8988T (cell line): ENCODE measurements around the gene DNPH1.

Source experiments
- DNase-seq: peaks from one replicate; pipeline ENCODE4 v3.0.0; 2011

DNPH1 gene

DNA sequence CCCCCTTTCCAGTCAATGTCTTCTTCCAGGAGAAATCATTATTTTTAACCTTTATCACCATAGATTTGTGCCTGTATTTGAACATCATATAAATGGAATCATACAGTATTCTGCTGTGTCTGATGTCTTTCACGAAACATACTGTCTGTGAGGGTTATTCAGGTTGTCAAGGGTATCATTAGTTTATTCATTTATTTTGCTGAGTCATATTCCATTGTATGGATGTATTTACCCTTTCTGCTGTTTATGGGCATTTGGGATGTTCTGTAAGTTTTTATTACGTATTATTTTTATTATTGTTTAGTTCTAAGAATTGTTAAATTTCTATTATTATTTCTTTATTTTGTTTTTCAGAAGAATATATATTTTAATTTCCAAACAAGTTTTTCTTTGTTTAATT lies 22.0 kb downstream of the DNPH1 start:
- no peak for DNase-seq

DNA sequence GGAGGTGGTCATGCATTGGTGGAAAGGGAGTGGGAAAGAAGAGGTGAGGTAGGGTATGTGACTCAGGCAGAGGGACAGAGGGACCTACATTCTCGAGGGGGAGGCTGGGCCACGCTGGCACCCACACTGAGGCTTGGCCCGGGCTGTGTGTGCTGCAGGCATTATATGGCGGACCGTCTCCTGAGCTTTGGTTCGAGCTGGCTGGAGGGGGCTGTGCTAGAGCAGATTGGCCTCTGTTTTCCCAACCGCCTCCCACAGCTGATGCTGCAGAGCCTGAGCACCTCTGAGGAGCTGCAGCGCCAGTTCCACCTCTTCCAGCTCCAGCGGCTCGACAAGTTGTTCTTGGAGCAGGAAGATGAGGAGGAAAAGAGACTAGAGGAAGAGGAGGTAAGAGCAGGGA lies 23.4 kb downstream of the DNPH1 start:
- no peak for DNase-seq

DNA sequence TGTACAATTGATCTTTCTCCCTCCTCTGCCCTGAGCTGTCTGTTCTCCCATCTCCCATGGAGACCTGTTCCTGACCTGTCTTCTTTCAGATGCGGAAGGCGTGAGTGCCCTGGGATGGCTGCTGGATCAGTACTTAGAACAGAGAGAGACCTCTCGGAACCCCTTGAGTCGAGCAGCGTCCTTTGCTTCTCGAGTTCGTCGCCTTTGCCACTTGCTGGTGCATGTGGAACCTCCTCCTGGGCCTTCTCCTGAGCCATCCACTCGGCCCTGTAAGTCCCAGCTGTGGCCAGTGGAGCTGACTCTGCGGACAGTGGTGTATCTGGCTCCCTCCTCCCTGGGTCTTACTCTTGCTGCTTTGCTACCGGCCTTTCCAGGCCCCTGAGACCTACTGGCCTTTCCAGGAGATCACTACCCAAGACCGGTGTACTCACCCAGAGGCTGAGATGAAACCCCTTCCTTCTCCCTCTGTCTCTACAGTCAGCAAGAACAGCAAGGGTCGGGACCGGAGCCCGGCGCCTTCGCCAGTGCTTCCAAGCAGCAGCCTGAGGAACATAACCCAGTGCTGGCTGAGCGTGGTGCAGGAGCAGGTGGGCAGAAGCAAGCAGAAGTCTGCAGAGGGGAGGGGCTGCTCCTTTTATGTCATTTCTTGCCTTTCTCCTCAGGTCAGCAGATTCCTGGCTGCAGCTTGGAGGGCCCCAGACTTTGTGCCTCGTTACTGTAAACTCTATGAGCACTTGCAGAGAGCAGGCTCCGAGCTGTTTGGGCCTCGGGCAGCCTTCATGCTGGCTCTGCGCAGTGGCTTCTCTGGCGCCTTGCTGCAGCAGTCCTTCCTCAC lies 24.8 kb downstream of the DNPH1 start:
- DNase-seq = no peak

DNA sequence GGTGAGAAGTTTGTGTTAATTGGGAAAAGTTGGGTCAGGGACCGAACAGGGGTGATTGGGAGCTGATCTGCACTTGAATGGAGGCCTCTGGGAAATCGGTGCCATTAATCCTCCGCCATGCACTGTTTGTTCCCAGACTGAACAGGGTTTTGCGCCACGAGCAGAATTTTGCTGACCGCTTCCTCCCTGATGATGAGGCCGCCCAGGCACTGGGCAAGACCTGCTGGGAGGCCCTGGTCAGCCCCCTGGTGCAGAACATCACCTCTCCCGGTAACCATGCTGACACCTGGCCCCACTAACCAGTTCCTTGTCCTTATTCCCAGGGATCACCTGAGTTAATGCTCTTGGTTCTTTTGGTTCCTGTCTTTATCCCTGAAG lies 25.6 kb downstream of the DNPH1 start:
- DNase-seq = no peak

DNA sequence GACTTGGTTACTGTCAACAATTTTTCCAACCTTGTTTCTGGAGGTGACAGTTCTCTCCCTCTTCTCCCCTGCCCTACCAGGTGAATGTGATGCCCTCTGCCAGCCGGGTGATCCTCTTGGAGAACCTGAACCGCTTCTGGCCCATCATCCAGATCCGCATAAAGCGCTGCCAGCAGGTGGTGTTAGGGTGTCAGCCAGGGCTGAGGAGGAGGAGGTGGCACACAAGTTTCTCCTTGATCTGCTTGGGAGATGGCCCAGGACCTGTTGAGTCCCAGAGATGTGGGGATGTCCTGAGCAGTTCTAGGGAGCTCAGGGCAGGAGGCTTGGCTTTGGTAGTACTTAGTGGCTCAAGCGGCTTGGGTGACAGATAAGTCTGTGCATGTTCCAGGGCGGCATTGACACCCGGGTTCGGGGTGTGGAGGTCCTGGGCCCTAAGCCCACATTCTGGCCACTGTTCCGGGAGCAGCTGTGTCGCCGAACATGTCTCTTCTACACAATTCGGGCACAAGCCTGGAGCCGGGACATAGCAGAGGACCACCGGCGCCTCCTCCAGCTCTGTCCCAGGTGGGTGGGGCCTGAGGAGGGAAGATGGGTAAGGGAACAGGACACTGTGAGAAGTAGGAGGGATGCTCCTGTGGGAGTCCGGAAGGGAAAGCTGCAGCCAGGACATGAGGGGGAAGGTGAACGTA lies 26.1 kb downstream of the DNPH1 start:
- no peak for DNase-seq

DNA sequence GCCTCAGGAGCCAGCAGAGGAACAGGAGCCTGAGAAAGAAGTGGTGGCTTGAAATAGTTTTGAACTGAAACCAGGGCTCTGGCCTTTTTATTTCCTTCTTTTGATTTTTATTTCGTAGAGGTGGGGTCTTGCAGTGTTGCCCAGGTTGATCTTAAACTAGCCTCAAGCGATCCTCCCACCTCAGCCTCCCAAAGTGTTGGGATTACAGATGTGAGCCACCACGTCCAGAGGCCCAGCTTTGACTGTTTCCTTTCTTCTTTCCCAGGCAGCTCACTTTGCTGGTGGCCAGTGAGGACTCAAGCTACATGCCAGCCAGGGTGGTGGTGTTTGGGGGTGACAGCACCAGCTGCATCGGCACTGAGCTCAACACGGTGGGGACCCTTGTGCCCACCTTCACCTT lies 26.8 kb downstream of the DNPH1 start:
- no peak for DNase-seq

DNA sequence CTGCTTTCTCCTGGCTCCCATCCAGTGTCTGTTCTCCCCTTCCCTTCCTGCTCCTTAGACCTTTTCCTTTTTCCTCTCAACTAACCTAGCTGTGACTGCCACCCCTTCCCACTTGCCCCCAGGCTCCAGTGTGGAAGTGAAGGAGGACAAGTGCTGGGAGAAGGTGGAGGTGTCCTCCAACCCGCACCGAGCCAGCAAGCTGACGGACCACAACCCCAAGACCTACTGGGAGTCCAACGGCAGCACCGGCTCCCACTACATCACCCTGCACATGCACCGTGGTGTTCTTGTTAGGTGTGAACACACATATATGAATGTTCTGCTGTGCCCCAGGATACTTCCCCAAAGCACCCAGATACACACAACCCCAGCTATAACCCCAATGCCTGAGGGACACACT lies 28.7 kb downstream of the DNPH1 start:
- no peak for DNase-seq

DNA sequence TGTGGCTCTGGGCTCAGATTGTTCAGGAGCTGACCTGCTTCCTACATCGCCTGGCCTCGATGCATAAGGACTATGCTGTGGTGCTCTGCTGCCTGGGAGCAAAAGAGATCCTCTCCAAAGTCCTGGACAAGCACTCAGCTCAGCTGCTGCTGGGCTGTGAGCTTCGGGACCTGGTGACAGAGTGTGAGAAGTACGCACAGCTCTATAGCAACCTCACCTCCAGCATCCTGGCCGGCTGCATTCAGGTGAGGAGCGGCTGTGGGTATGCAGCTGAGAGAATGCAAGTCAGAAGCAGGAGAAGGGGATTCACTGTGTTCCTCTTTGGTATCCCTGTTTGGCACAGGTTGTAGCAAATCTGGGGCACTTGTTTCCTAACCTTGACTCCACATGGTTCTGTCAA lies 29.4 kb downstream of the DNPH1 start:
- no peak for DNase-seq

DNA sequence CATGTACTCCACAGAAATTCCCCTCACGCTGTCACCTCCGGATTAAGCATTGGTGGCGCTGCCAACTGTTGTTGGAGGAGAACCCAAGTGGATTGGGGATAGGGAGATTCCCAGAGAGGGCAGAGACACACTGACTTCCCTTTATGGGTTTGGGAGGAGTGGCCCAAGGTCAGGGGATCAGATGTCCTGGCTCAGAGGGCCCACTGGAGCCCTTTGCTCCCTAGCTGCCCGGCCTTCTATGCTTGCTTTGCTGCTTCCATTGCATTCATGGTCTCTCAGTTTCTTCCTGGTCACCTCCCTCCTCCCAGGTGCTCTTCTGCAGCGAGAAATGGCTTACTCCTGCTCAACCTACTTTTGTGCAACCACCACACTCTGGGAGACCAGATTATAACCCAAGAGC lies 32.9 kb downstream of the DNPH1 start:
- DNase-seq = no peak

DNA sequence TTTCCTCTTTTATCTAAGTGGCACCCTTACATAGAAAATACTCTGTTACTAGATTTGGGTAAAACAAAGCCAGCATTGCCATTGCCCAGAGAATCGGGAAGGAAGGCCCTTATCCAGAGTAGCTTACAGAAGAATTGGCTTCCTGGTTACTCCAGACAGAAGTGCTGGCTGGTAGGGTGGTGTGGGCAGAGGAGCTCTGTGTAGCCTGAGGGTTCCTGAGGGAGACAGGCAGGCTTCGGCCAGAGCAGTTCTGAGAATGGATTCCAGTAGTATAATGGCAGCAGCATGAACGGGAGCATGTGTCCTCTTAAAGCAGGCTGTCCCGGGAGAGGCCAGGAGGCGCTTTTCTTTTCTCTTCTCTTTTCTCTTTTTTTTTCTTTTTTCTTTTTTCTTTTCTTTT lies 35.4 kb downstream of the DNPH1 start:
- no peak for DNase-seq

DNA sequence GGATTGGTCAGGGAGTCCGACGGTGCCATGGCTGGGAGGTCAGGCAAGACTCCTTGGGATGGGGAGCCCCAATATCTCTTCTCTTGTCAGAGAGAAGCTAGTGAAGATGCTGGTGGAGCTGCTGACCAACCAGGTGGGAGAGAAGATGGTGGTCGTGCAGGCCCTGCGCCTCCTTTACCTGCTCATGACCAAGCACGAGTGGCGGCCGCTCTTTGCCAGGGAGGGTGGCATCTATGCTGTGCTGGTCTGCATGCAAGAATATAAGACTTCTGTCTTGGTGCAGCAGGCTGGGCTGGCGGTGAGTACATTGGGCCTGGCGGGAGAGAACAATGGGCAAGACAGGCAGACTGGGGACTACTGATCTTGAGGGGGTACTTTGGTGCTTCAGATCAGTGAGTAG lies 36.4 kb downstream of the DNPH1 start:
- DNase-seq = no peak

DNA sequence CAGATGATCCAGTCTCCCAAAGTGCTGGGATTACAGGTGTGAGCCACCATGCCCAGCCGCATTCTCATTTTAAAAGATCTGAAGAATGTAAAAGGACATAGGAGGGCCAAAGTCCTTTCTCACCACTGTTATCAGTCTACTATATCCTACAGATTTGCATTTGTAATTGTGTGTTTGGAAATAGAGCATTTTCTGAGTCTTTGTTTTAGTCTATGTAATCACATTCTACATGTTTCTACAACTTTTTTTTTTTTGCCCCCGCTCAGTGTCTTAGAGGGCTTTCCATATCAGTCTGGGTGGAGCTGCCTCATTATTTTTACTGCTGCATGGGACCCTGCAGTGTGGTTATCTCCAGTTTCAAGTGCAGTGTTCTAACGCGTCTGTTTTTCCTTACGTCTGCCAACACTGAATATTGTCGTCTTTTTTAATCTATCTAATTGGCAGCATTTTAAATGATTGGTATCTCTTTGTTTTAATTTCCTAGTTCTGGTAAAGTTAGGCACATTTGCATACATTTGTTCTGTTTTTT lies 39.4 kb downstream of the DNPH1 start:
- DNase-seq = no peak

DNA sequence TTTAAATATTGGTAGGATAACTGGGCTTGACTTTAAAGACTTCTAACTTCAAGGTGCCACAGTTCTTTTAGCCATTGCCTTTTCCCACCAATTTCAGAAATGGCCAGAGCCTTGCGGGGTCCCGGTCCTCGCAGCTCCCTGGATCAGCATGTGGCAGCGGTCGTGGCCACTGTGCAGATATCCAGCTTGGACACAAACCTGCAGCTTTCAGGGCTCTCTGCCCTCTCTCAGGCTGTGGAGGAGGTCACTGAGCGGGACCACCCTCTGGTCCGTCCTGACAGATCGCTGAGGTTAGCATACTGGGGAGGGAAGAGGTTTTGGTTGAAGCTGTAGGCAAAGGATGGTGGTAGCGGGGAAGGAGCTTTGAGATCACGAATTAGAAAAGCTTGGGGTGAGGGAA lies 40.9 kb downstream of the DNPH1 start:
- no peak for DNase-seq

DNA sequence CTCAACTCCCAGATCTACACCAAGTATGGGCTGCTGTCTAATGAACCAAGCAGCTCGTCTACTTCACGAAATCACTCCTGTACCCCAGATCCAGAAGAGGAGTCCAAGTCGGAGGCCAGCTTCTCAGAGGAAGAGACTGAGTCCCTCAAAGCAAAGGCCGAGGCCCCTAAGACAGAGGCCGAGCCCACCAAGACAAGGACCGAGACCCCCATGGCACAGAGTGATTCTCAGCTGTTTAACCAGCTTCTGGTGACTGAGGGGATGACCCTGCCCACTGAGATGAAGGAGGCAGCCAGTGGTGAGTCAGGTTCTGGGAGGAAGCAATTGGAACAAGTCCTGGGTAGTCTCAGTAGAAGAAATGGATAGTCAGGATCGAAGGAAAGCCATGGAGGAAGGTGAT lies 41.5 kb downstream of the DNPH1 start:
- DNase-seq = no peak

DNA sequence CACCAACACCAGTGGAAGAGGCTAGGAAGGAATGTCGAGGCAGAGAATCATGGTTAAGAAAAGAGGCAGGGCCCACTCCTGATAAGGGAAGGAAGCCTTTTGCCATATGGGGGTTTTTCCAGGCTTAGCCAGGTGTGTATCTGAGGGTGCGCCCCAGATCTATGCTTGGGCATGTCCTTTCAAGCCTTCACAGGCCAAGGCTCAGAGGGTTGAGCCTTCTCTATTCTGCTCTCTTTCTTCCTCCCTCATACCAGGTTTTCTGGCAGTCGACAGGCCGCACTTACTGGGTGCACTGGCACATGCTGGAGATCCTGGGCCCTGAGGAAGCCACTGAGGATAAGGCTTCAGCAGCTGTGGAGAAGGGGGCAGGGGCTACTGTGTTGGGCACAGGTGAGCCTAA lies 42.6 kb downstream of the DNPH1 start:
- DNase-seq = no peak

DNA sequence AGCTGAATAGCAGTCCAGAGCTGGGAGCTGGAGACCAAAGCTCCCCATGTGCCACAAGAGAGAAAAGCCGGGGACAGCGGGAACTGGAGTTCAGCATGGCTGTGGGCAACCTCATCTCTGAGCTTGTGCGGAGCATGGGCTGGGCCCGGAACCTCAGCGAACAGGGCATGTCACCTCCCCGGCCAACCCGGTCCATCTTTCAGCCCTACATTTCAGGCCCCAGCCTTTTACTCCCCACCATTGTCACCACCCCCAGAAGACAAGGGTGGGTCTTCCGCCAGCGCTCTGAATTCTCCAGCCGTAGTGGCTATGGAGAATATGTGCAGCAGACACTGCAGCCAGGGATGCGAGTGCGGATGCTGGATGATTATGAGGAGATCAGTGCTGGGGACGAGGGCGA lies 43.3 kb downstream of the DNPH1 start:
- DNase-seq = no peak

DNA sequence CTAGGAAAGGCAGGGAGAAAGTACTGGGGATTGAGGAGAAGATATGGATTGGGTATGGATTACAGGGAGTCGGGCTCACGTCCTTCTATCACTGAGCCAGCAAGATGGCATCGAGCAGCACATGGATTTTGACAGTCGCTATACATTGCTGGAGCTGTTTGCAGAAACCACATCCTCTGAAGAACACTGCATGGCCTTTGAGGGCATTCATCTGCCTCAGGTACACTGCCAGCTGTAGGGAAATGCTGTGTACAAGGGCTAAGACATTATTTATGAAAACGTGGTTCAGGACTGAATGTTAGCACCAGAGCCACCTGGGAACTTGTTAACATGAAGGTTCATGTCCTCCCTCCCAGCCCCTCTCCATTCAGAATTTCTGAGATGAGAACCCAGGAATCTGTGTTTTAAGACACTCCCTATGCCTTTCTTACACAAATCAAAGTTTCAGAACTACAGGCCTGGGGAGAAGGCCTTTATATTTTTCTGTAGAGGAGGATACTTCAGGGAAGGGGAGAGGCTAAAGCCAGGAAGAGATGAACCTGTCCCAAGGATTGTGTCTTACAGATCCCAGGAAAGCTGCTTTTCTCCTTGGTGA lies 43.8 kb downstream of the DNPH1 start:
- DNase-seq = no peak

DNA sequence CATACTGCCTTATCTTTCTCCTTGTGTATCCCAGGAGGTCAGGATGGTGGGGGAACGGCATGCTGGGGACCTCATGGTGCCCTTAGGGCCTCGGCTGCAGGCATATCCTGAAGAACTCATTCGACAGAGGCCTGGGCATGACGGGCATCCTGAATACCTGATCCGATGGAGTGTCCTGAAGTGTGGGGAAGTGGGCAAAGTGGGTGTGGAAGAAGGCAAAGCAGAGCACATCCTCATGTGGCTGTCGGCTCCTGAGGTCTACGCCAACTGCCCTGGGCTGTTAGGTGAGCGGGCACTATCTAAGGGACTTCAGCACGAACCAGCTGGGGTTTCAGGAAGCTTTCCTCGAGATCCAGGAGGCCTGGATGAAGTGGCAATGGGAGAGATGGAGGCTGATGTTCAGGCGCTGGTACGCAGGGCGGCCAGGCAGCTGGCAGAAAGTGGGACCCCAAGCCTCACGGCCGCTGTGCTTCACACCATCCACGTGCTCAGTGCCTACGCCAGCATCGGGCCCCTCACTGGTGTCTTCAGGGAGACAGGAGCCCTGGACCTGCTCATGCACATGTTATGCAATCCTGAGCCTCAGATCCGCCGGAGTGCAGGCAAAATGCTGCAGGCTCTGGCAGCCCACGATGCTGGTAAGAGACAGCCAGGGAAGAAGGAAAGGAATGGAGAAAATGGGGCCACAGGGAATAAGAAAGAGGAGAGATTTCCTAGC lies 44.9 kb downstream of the DNPH1 start:
- DNase-seq = no peak

DNA sequence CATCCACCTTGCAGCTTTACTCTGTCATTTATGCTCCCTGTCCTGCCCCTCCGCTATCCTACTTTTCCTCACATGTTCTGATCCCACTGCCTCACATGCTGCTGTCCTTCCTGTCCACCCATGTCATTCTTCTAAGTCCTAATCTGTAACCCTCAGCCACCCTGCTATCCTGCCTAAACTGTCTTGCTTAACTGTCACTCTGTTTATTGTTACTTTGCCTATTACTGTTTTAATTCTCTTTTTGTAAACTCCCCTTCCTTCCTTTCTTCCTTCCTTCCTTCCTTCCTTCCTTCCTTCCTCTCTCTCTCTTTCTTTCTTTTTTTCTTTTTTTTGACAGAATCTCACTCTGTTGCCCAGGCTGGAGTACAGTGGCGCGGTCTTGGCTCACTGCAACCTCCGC lies 45.8 kb downstream of the DNPH1 start:
- DNase-seq = no peak

DNA sequence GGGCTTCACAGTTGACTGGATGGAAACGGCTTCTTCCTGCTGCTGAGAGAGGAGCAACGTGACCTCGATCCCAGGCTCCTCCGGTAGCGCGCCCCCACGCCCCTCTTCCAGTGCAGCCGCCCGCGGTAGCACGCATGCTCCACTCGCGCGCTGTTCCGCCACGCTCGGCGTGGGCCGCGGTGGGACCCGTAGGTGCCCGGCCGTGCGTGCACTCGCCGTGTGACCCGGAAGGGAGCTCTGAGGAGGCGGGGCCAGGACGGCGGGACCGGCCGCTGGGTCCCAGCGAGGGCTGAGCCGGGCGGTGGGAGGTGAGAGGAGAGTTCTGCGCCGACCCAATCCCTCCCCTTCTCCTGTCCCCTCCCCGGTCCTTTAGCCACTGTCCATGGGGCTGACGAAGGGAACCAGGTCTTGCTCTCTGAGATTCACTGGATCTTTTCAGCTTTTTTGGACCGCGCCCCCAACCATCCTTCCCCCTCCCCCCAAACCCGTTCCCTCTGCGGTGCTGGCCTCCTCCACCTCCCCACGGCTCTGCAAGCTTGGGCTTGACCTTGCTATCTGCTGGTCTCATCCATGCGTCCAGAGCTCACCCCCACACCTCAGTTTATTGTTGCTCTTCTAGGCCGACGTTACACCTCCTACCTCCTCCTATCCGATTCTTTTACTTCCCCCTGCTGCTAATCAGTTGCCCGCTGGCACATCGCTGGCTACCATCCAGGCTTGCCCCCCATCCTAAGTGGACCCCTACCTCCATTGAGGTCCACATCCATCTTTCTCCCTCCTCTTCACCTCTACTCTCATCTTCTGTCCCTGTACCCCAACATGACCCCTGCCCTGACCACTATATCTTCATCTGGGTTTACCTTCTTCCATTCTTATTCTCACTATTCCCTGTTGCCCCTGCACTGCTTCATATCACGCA lies 47.1 kb downstream of the DNPH1 start, which contains the start of gene CUL9:
TSS of gene CUL9 (plus strand) at position 255 of the 919 bp plus-strand sequence. CDS start 2,115 bp downstream, outside the sequence.
- peak; percentile 59 for DNase-seq

DNA sequence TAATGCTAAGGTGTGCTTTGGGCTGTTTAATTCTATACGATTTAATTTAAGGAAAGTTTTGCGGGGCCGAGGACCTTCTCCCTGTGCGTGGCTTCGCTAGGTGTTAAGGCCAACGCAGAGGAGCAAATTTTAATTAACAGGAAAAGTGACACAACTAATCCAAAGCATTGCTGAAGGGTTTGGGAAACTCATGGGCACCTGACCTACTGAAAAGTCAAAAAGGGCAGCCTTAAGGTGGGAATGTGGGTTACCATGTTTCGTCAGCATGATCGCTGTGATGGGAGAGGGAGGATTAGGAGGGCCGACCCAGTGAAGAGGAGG lies 47.7 kb downstream of the DNPH1 start:
- DNase-seq = no peak

DNA sequence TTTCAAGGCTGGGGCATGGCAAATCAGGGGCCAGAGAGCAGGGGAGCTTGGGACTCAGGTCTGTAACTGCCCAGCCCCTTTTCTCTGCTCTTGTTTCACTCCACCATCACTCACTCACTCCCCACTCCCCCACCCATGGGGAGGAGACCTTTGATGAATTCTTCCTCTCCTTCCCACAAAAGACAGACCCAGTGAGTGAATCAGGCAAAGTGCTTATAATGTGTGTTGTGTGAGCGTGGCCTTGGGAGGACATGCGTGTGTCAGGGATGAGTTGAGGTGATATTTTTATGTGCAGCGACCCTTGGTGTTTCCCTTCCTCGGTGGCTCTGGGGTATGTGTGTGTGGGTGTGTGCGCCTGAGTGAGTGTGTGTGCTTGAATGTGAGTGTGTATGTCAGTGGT lies 48.3 kb downstream of the DNPH1 start:
- no peak for DNase-seq
